ENCODE results near the gene KCNH1. TPM values are rescaled to one million over a fixed set of nuclear protein-coding genes. Genes with fewer than 3 reads are reported as not detected.

The KCNH1 gene
- total and polyA plus RNA-seq, 2 donors from 2014 or later: 0.54 TPM; not detected in 1

GRCh38 chr1:210800301-210800700 is 333.6 kb downstream of the KCNH1 start:
- H3K9me3 ChIP-seq (ENCODE audit: control insufficient read depth in 2 of 3, insufficient read depth in 1 of 3, low read length in 3 of 3): no peaks in the 10 kb centered on the region
- DNase-seq: no peak
- FAIRE-seq: no peak
- H3K4me1 ChIP-seq (ENCODE audit: control insufficient read depth in 2 of 3, insufficient read depth in 2 of 3, low read depth in 1 of 3, low read length in 3 of 3): no peaks in the 10 kb centered on the region
- no peaks in the 10 kb centered on the region for H3K27me3 ChIP-seq (ENCODE audit: control insufficient read depth, insufficient read depth, low read length)
- no peak overlapping the region for H3K9ac ChIP-seq (ENCODE audit: low read length in 3 of 3)
- no peak for TF ChIP-seq CTCF (IDR thresholded peaks at IDR 0.05; ENCODE audit: borderline replicate concordance, extremely low read depth, insufficient read depth)
- H3K36me3 ChIP-seq (ENCODE audit: control insufficient read depth in 2 of 3, insufficient read depth in 3 of 3, low read length in 3 of 3): no peaks in the 10 kb centered on the region
- H3K4me3 ChIP-seq (ENCODE audit: low read length in 3 of 3): no peak overlapping the region
- no peak overlapping the region for H3K27ac ChIP-seq (ENCODE audit: low read depth in 2 of 2, low read length in 2 of 2)
- intact Hi-C loops (cut with DNase I): no loop called here

GRCh38 chr1:210797422-210797821 is 336.5 kb downstream of the KCNH1 start:
- DNase-seq: no peak

GRCh38 chr1:210796421-210796820 is 337.5 kb downstream of the KCNH1 start:
- TF ChIP-seq CTCF (IDR thresholded peaks at IDR 0.05; ENCODE audit: borderline replicate concordance, extremely low read depth, insufficient read depth): no peak
- no peaks in the 10 kb centered on the region for H3K9me3 ChIP-seq (ENCODE audit: control insufficient read depth in 2 of 3, insufficient read depth in 1 of 3, low read length in 3 of 3)
- FAIRE-seq (no peak), DNase-seq (no peak)
- H3K36me3 ChIP-seq (ENCODE audit: control insufficient read depth in 2 of 3, insufficient read depth in 3 of 3, low read length in 3 of 3): no peaks in the 10 kb centered on the region
- H3K27ac ChIP-seq (ENCODE audit: low read depth in 2 of 2, low read length in 2 of 2): no peak overlapping the region
- no peak overlapping the region for H3K4me3 ChIP-seq (ENCODE audit: low read length in 3 of 3)
- intact Hi-C loops (cut with DNase I): no loop called here
- no peaks in the 10 kb centered on the region for H3K27me3 ChIP-seq (ENCODE audit: control insufficient read depth, insufficient read depth, low read length)
- H3K4me1 ChIP-seq (ENCODE audit: control insufficient read depth in 2 of 3, insufficient read depth in 2 of 3, low read depth in 1 of 3, low read length in 3 of 3): no peaks in the 10 kb centered on the region
- no peak overlapping the region for H3K9ac ChIP-seq (ENCODE audit: low read length in 3 of 3)

More at GRCh38 chr1:210797422-210797821, 336.5 kb downstream of the KCNH1 start:
- Histone ChIP-seq H3K4me3 (ENCODE audit: low read length in 3 of 3) (no peak overlapping the region), H3K4me1 (ENCODE audit: control insufficient read depth in 2 of 3, insufficient read depth in 2 of 3, low read depth in 1 of 3, low read length in 3 of 3) (no peaks in the 10 kb centered on the region), H3K27me3 (ENCODE audit: control insufficient read depth, insufficient read depth, low read length) (no peaks in the 10 kb centered on the region), H3K9me3 (ENCODE audit: control insufficient read depth in 2 of 3, insufficient read depth in 1 of 3, low read length in 3 of 3) (no peaks in the 10 kb centered on the region), H3K36me3 (ENCODE audit: control insufficient read depth in 2 of 3, insufficient read depth in 3 of 3, low read length in 3 of 3) (no peaks in the 10 kb centered on the region), H3K9ac (ENCODE audit: low read length in 3 of 3) (no peak overlapping the region), H3K27ac (ENCODE audit: low read depth in 2 of 2, low read length in 2 of 2) (no peak overlapping the region)
- intact Hi-C loops (cut with DNase I): no loop called here
- no peak for FAIRE-seq
- TF ChIP-seq CTCF (IDR thresholded peaks at IDR 0.05; ENCODE audit: borderline replicate concordance, extremely low read depth, insufficient read depth): no peak

- no peak for TF ChIP-seq CTCF (IDR thresholded peaks at IDR 0.05; ENCODE audit: borderline replicate concordance, extremely low read depth, insufficient read depth)
- intact Hi-C loops (cut with DNase I): no loop called here
- no peak overlapping the region for H3K27ac ChIP-seq (ENCODE audit: low read depth in 2 of 2, low read length in 2 of 2)
- no peaks in the 10 kb centered on the region for H3K27me3 ChIP-seq (ENCODE audit: control insufficient read depth, insufficient read depth, low read length)
- no peak for FAIRE-seq
- H3K36me3 ChIP-seq (ENCODE audit: control insufficient read depth in 2 of 3, insufficient read depth in 3 of 3, low read length in 3 of 3): no peaks in the 10 kb centered on the region
- H3K9ac ChIP-seq (ENCODE audit: low read length in 3 of 3): no peak overlapping the region
- peak in 2 of 5 donors; percentile 21 to 34 for DNase-seq
- H3K9me3 ChIP-seq (ENCODE audit: control insufficient read depth in 2 of 3, insufficient read depth in 1 of 3, low read length in 3 of 3): no peaks in the 10 kb centered on the region
- H3K4me1 ChIP-seq (ENCODE audit: control insufficient read depth in 2 of 3, insufficient read depth in 2 of 3, low read depth in 1 of 3, low read length in 3 of 3): no peaks in the 10 kb centered on the region
- H3K4me3 ChIP-seq (ENCODE audit: low read length in 3 of 3): no peak overlapping the region
These were observed 339.5 kb downstream of the KCNH1 start for GRCh38 chr1:210794445-210794844.

Data from kidney (tissue), 14 donors.